ENCODE results near the gene AQP12B. TPM values are rescaled to one million over a fixed set of nuclear protein-coding genes. Genes with fewer than 3 reads are reported as not detected.

AQP12B gene
- total RNA-seq, 2 experiments from 2014 or later, result not detected

DNA sequence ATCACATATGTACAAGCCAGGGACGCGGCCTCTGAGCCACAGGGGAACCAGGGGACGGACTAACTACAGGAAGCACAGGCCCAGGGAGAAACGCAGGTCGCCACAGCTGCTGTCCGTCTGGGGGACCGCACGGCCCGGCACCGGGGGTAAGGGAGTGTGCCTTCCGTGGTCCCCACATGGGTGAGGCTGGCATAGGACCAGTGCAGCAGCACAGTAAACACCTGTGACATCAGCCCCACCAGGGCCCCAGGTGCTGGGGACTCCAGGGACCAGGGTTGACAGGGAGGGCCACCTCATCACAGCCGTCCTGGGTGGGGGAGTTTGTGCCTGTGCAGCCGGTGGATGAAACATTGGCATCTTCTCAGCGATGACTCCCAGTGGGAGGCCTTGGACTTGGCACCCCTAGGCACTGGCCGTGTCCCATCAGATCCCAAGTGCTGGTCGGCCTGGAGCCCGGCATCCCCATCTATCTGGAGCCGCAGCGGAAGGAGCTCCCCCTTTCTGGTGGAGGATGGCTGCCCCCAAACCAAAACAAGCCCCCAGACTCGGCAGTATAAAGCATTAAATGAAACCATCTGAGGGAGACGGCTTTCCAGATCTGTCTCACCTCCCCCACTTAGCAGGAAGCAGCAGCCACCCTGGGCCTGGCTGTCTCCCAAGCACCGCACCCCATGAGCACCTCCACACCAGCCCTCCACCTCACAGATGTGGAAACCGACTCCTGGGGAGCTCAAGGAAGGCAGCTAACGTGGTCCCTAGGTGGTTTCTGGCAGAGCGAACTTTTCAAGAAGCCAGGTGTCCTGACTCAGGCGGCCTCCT lies 31.5 kb upstream of the AQP12B start:
- Mint-ChIP-seq H3K4me1 (ENCODE audit: low read depth) (no peaks in the 10 kb centered on the region), H3K27me3 (ENCODE audit: low read depth) (no peaks in the 10 kb centered on the region)
- CTCF ChIA-PET, result no interaction called here

DNA sequence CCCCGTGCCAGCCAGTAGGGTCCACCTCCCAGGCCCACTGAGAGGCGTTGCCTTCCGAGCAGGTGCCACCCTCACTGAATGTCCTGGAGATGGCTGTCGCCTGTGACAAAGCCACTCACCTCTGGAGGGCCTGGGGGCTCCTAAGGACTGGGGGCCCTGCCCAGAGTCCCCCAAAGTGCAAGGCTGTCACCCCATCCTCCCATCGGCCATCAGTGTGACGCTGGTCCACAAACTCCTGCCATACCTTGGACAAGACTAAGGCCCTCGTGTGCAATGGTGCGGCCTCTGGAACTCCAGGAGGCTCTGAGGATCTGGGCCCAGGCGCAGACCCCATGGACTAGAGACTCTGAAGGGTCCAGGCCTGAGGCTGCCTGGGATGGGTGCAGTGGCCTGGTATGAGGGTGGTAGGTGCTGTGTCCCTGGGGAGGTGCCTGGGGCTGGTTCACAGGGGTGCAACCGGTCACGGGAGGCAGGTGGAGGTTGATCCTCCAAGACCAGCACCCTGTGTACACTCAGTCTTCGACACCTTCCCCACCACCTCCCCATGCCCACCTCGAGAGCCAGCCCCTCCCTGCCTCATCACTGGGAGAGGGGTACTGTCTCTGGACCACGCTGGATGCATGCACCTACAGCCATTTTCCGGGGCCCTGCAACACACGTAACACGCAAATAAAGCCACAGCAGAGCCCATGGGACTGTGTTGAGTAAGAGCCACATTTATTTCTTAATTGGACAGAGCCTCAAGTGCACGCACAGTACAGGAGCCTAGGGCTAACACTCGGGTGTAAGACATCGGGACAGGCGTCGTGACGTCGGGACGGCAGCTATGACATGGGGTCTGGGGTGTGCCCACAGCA lies 30.6 kb upstream of the AQP12B start:
- H3K4me3 Mint-ChIP-seq, result no peak overlapping the region
- no peaks in the 10 kb centered on the region for H3K9me3 Mint-ChIP-seq
- H3K36me3 Mint-ChIP-seq (ENCODE audit: low read depth), result no peaks in the 10 kb centered on the region
- intact Hi-C loops (cut with micrococcal nuclease), result no loop called here
- DNase-seq, result no peak
- H3K27ac Mint-ChIP-seq, result no peak overlapping the region
- H3K4me1 Mint-ChIP-seq (ENCODE audit: low read depth), result no peaks in the 10 kb centered on the region
- CTCF ChIA-PET, result no interaction called here
- peaks cover 1% of the 10 kb centered on the region for H3K27me3 Mint-ChIP-seq (ENCODE audit: low read depth)

More for the DNA sequence above, 31.5 kb upstream of the AQP12B start:
- Mint-ChIP-seq H3K9me3 (no peaks in the 10 kb centered on the region), H3K27ac (no peak overlapping the region), H3K4me3 (no peak overlapping the region), H3K36me3 (ENCODE audit: low read depth) (no peaks in the 10 kb centered on the region)
- no peak for DNase-seq
- intact Hi-C loops (cut with micrococcal nuclease), result no loop called here

DNA sequence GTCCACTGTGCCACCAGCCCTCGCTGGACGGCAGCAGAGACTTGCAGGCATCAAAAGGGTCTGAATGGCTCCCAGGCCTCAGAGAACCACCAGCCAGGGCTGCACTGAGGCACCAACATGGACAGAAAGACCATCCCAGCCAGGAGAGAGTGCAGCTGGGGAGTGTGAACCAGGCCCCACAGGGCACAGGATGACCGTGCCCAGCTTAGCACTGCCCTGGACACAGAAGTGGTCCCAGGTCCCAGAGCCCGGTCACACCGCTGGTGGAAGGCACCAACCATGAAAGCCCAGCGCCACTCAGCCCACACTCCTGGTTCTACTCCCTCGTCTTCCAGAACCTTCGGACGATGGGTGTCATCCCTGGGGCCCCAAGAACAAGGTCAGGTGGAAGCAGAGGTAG lies 29.4 kb upstream of the AQP12B start:
- CTCF ChIA-PET, result no interaction called here
- intact Hi-C loops (cut with micrococcal nuclease), result no loop called here
- Mint-ChIP-seq H3K9me3 (no peaks in the 10 kb centered on the region), H3K27me3 (ENCODE audit: low read depth) (peaks cover 2% of the 10 kb centered on the region), H3K4me3 (no peak overlapping the region), H3K36me3 (ENCODE audit: low read depth) (no peaks in the 10 kb centered on the region), H3K4me1 (ENCODE audit: low read depth) (no peaks in the 10 kb centered on the region), H3K27ac (no peak overlapping the region)
- no peak for DNase-seq

DNA sequence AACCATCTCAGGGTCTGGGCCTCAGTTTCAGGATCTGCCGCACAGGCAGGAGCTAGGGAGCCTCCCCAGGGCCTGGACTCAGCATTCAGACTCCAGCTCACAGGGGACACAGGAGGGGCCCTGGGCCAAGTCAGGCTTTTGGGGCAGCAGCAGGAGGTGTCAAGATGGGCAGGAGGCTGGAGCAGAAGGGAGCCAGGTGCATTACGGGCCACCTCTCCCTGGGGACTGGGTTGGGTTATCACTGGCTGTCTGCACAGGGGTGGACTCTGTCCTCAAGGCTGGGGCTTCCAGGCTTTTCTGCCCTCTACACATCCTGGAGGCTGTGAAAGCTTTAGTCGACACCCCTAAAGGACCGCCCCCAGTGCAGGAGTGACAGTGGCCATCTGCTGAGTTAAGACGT lies 29.0 kb upstream of the AQP12B start:
- Mint-ChIP-seq H3K27me3 (ENCODE audit: low read depth) (peaks cover 2% of the 10 kb centered on the region), H3K4me3 (no peak overlapping the region), H3K4me1 (ENCODE audit: low read depth) (no peaks in the 10 kb centered on the region), H3K9me3 (no peaks in the 10 kb centered on the region), H3K27ac (no peak overlapping the region), H3K36me3 (ENCODE audit: low read depth) (no peaks in the 10 kb centered on the region)
- intact Hi-C loops (cut with micrococcal nuclease), result no loop called here
- DNase-seq, result no peak
- CTCF ChIA-PET, result no interaction called here

DNA sequence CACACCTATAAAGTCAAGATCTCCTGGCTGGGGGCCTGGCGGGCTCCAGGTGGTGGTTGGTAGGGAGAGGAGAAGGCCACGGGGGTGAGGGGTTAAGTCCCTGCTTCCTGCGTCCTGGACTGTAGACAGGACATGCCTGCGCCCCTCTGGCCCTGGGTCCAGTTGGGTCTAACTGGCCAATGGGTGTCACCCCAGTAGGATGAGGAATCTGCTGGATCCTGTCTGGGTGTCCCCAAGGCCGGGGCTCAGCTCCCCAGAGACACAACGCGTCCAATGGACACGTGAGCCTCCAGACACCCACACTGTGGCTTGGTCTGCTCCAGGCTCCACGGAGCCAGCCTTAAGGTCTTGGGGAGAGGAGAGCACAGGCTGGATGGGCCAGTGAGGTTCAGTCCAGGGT lies 28.6 kb upstream of the AQP12B start:
- Mint-ChIP-seq H3K36me3 (ENCODE audit: low read depth) (no peaks in the 10 kb centered on the region), H3K4me3 (no peak overlapping the region), H3K27ac (no peak overlapping the region), H3K27me3 (ENCODE audit: low read depth) (peaks cover 2% of the 10 kb centered on the region), H3K4me1 (ENCODE audit: low read depth) (no peaks in the 10 kb centered on the region), H3K9me3 (no peaks in the 10 kb centered on the region)
- CTCF ChIA-PET, result no interaction called here
- DNase-seq, result no peak
- intact Hi-C loops (cut with micrococcal nuclease), result no loop called here

DNA sequence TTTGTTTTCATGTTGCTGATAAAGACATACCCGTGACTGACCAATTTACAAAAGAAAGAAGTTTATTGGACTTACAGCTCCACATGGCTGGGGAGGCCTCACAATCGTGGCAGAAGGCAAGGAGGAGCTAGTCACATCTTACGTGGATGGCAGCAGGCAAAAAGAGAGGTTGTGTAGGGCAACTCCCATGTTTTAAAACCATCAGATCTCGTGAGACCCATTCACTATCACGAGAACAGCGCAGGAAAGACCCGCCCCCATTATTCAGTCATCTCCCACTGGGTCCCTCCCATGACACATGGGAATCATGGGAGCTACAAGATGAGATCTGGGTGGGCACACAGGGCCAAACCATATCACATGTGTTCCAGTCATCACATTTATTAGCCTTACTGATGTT lies 25.8 kb upstream of the AQP12B start:
- H3K9me3 Mint-ChIP-seq, result no peaks in the 10 kb centered on the region
- H3K27ac Mint-ChIP-seq, result no peak overlapping the region
- H3K4me3 Mint-ChIP-seq, result no peak overlapping the region
- peaks cover 13% of the 10 kb centered on the region for H3K4me1 Mint-ChIP-seq (ENCODE audit: low read depth)
- DNase-seq, result no peak
- intact Hi-C loops (cut with micrococcal nuclease), result no loop called here
- H3K36me3 Mint-ChIP-seq (ENCODE audit: low read depth), result no peaks in the 10 kb centered on the region
- peaks cover 10% of the 10 kb centered on the region for H3K27me3 Mint-ChIP-seq (ENCODE audit: low read depth)
- CTCF ChIA-PET, result no interaction called here

DNA sequence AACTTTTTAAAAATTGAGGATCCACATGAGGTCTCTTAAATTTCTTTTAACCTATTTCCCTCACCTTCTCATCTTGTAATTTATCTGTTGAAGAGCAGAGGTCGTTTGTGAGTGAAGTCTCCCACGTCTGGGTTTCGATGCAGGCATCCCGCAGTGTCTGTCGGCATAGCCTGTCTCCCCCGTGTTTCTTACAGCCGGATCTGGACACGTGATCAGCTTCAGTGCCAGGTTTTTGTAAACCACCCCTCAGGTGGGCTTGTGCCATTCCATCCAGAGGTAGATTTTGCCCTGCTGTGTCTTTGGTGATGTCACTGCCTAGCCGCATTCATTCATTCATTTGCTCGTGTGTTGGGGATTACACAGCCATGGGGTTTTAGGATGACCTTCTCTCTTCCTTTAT lies 25.1 kb upstream of the AQP12B start:
- Mint-ChIP-seq H3K4me3 (no peak overlapping the region), H3K4me1 (ENCODE audit: low read depth) (peaks cover 13% of the 10 kb centered on the region), H3K27ac (no peak overlapping the region), H3K27me3 (ENCODE audit: low read depth) (peaks cover 14% of the 10 kb centered on the region), H3K36me3 (ENCODE audit: low read depth) (no peaks in the 10 kb centered on the region), H3K9me3 (no peaks in the 10 kb centered on the region)
- CTCF ChIA-PET, result interaction anchor here (1.6 kb wide), 1 partner anchor 194 kb away, joined by 4 read pairs; no protein-coding TSS in a partner anchor
- intact Hi-C loops (cut with micrococcal nuclease), result no loop called here
- DNase-seq, result no peak

DNA sequence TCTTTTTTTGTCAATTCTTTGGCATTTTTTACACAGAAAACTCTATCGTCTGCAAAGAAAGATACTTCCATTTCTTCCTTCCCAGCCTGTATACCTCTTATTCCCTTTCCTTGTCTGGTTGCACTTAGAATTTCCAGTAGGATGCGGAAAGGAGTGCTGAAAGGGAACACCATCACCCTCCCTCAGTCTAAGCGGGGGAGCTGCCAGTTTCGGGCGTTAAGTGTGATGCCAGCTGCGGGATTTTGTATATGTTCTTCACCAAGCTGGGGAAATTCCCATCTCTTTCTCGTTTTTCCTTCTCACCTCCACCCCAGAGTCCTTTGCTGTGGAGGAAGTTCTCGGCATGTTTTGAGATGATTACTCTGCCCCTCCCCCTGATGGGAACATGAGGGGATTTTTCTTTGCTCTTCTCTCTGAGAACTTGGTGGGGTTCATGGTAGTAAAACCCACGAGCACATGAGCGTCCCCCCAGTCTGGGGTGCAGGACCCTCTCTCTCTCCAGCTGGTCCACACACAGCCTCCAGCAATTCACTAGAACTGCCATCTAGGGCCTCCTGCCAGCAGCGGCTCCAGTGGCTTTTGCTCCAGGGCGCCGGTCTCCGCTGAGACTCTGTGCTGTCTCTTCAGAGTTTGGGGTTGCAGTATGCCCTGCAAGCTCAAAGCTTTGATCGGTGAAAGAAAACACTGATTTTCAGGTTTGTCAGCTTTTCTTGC lies 24.5 kb upstream of the AQP12B start:
- CTCF ChIA-PET, result interaction anchor here (1.6 kb wide), 1 partner anchor 193 kb away, joined by 4 read pairs; no protein-coding TSS in a partner anchor
- H3K4me1 Mint-ChIP-seq (ENCODE audit: low read depth), result peaks cover 13% of the 10 kb centered on the region
- no peak overlapping the region for H3K27ac Mint-ChIP-seq
- no peaks in the 10 kb centered on the region for H3K36me3 Mint-ChIP-seq (ENCODE audit: low read depth)
- no peak overlapping the region for H3K4me3 Mint-ChIP-seq
- H3K27me3 Mint-ChIP-seq (ENCODE audit: low read depth), result peaks cover 14% of the 10 kb centered on the region
- intact Hi-C loops (cut with micrococcal nuclease), result no loop called here
- no peaks in the 10 kb centered on the region for H3K9me3 Mint-ChIP-seq
- DNase-seq, result no peak

DNA sequence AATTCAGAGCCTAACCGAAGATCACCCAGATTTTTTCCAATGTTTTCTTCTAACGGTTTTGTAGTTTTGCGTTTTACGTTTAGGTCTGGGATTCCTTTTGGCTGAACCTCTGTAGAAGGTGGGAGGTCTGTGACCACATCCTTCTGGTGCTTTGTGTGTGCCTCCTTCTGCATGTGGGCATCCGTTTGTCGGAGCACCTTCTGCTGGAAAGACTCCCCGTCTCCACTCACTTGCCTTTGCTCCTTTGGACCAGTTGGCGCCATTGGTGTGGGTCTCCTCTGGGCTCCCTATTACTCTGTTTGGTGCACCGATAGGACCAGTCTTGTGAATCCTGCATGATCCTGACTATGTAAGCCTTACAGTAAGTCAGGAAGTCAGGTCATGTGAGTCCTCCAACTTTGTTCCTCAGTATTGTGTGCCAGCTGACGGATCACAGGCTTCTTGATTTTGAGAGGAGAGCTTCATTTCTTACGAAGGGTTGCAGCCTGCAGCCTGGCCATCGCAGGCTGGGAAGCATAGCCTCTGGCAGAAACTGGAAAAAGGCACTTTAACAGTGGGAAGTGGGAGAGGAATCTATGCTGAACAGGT lies 22.6 kb upstream of the AQP12B start:
- intact Hi-C loops (cut with micrococcal nuclease), result no loop called here
- Mint-ChIP-seq H3K27ac (no peak overlapping the region), H3K27me3 (ENCODE audit: low read depth) (peaks cover 14% of the 10 kb centered on the region), H3K36me3 (ENCODE audit: low read depth) (no peaks in the 10 kb centered on the region), H3K4me1 (ENCODE audit: low read depth) (peaks cover 13% of the 10 kb centered on the region), H3K9me3 (no peaks in the 10 kb centered on the region), H3K4me3 (no peak overlapping the region)
- peak; percentile 22 for DNase-seq
- CTCF ChIA-PET, result interaction anchor here (1.0 to 1.6 kb wide), 2 partner anchors 88 to 191 kb away, joined by 4 to 5 read pairs; no protein-coding TSS in a partner anchor

DNA sequence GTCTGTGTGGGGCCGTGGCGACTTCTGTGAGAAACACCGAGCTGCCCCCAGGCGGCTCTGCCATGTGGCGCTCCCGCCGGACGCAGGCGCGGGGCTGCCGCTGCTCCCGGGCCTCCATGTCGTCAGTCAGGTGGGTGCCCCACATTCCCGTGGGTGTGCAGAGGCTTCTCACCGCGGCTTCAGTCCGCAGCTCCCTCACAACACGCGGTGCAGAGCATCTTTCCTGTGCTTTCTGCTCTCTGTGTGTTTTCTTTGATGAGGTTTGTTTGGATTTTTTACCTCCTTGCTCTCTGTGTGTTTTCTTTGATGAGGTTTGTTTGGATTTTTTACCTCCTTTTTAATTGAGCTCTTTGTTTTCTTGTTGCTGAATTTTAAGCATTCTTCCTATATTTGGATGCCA lies 22.0 kb upstream of the AQP12B start:
- Mint-ChIP-seq H3K9me3 (no peaks in the 10 kb centered on the region), H3K4me3 (peak overlapping the region; percentile 19), H3K27me3 (ENCODE audit: low read depth) (peaks cover 14% of the 10 kb centered on the region), H3K36me3 (ENCODE audit: low read depth) (no peaks in the 10 kb centered on the region), H3K4me1 (ENCODE audit: low read depth) (peaks cover 13% of the 10 kb centered on the region), H3K27ac (no peak overlapping the region)
- DNase-seq, result peak; percentile 33
- intact Hi-C loops (cut with micrococcal nuclease), result loop anchor here (5.0 kb wide), 1 partner anchor 192 kb away; no protein-coding TSS in a partner anchor
- CTCF ChIA-PET, result interaction anchor here (0.6 to 1.6 kb wide), 3 partner anchors 87 to 671 kb away, joined by 4 to 5 read pairs (median 4); no protein-coding TSS in a partner anchor

DNA sequence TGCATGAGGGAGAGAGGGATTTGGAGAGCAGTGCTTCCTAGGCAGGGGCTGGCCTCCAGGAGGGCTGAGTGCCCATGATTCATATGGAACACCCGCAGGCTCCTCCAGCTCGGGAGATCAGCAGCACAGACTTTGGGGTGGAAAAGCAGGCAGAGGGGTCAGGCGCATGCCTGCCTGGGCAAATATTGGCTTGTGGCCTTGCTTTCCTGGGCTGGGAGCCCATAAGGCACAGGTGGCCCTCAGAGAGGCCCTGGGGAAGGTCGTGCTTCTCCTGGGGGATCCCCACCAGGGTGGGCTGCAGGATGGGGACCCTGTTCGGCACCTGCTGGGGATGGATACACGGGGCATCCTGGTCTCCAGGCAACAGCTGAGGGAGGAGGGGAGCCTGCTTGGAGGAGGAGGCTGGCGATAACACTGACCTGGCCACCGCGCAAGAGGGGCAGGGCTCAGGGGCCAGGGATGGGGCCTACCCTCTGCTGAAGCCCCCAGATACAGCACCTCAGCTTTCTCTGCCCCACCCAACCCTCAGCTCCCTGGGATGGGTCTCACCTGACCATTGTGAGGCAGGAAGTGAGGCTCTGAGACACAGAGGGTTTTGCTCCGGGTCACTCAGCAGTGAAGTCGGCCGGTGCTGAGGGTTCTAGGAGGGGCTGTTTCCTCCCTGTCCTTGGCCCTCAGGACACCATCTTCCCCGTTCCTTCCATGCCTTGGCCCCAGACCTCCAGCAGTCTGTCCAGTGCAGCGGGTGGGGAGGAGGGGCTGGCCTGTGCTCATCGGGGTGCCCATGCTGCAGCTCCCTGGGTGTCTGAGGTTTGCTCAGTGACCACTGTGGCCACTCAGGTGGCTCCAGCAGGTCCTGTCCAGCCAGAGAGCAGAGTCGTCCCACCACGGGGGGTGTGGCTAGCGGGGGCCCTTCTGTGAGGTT lies 21.0 kb upstream of the AQP12B start:
- Mint-ChIP-seq H3K4me1 (ENCODE audit: low read depth) (peaks cover 13% of the 10 kb centered on the region), H3K27me3 (ENCODE audit: low read depth) (peaks cover 14% of the 10 kb centered on the region), H3K27ac (no peak overlapping the region), H3K36me3 (ENCODE audit: low read depth) (no peaks in the 10 kb centered on the region), H3K9me3 (no peaks in the 10 kb centered on the region), H3K4me3 (no peak overlapping the region)
- CTCF ChIA-PET, result interaction anchor here (0.6 to 1.6 kb wide), 2 partner anchors 190 to 672 kb away, joined by 4 to 5 read pairs; no protein-coding TSS in a partner anchor
- DNase-seq, result no peak
- intact Hi-C loops (cut with micrococcal nuclease), result loop anchor here (5.0 kb wide), 1 partner anchor 191 kb away; no protein-coding TSS in a partner anchor

Measured in activated naive CD4-positive, alpha-beta T cell treated with anti-CD3 and anti-CD28 coated beads for 36 hours (primary cell).